Body of pancreas (tissue), 4 donors: ENCODE measurements around the gene TBC1D32. TPM values are rescaled to one million over a fixed set of nuclear protein-coding genes. Genes with fewer than 3 reads are reported as not detected.
"Not testable (repeated sequence)": the region's sequence is repeated elsewhere in the genome, so short reads cannot be mapped to it uniquely, and the experiment has no call there.

Experiments
- ATAC-seq: fragments of 150-250 bp; one replicate; pipeline ENCODE4 v1.9.1; 2016
- DNase-seq, 4 donors: peaks; one replicate each; pipeline ENCODE4 v3.0.0-alpha.2; 2019
- H3K27ac ChIP-seq, 4 donors: fragments of 200-600 bp; sonication (generic); 1 replicate in 3 of 4; 2 replicates in 1 of 4; pipeline versions ENCODE4 v1.5.1 to v1.6.1; 2016 to 2019; ENCODE audit warnings: mild to moderate bottlenecking in 1 of 4, mixed read lengths in 1 of 4, moderate library complexity in 1 of 4
- H3K27me3 ChIP-seq, 2 donors: fragments of 200-600 bp; sonication (generic); one replicate each; pipeline ENCODE4 v1.6.0; 2016; ENCODE audit warnings: mild to moderate bottlenecking in 1 of 2
- H3K36me3 ChIP-seq, 2 donors: fragments of 200-600 bp; sonication (generic); replicated peaks in 1 of 2; 2 replicates each; pipeline ENCODE4 v1.5.1; 2016; ENCODE audit warnings: low read depth in 2 of 2; ENCODE audit not compliant: insufficient read depth in 1 of 2
- H3K4me1 ChIP-seq: fragments of 200-600 bp; sonication (generic); one replicate; pipeline ENCODE4 v1.6.0; 2016
- H3K4me3 ChIP-seq, 2 donors: fragments of 200-600 bp; sonication (generic); 1 replicate in 1 of 2; 2 replicates in 1 of 2; pipeline ENCODE4 v1.5.1; 2016 to 2019
- H3K9me3 ChIP-seq, 3 donors: fragments of 200-600 bp; sonication (generic); 1 replicate in 2 of 3; 2 replicates in 1 of 3; pipeline ENCODE4 v1.5.1; 2016
- POLR2A ChIP-seq, 3 donors: fragments of 450-650 bp; IDR thresholded peaks; one replicate each; pipeline ENCODE4 v1.6.1; 2016; ENCODE audit warnings: antibody characterized with exemption in 3 of 3, mild to moderate bottlenecking in 2 of 3
- WGBS, 2 donors: methylation state at CpG; one replicate each; pipeline ENCODE4 v1.1.5; 2017; 5-methylcytosine and 5-hydroxymethylcytosine counted together
- intact Hi-C: fragments of 100-400 bp; cut with DNase I; formaldehyde crosslinking; loops from one replicate; pipeline ENCODE4 v1.15.1; 2023
- total RNA-seq, 2 donors: library from RNA; depleted of rRNA; stranded (reverse); fragments of >200 nt; gene quantifications; one replicate each; pipeline ENCODE4 v1.1.0, GENCODE V29; 2016
- TF ChIP-seq, protein P1 (sequence below), 7 experiments: fragments of 450-650 bp in 4 of 7; fragments of 200-600 bp in 3 of 7; sonication (generic) in 3 of 7; IDR thresholded peaks; one replicate each; pipeline ENCODE4 v1.5.1; 2016 to 2019; ENCODE audit warnings: antibody characterized with exemption in 7 of 7

TBC1D32 gene
- total RNA-seq, 2 donors from 2014 or later = 11.4 to 14.5 TPM

DNA sequence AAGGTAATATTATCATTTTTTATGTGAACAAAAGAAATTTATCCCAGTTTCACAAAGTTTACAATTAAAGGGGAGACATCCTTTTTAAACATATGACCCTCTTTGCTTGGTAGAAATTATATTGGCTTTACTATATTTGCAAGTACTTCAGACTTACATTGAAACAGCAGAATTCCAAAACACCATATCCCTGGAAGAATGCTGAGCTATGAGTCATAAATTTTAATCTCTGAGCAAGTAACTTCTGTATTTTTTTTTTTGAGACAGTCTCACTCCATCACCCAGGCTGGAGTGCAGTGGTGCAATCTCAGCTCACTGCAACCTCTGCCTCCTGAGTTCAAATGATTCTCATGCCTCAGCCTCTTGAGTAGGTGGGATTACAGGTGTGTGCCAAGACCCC is 240.4 kb downstream of the TBC1D32 start:
- TF ChIP-seq POLR2A (IDR thresholded peaks at IDR 0.05) = no peak
- TF ChIP-seq, protein P1, sequence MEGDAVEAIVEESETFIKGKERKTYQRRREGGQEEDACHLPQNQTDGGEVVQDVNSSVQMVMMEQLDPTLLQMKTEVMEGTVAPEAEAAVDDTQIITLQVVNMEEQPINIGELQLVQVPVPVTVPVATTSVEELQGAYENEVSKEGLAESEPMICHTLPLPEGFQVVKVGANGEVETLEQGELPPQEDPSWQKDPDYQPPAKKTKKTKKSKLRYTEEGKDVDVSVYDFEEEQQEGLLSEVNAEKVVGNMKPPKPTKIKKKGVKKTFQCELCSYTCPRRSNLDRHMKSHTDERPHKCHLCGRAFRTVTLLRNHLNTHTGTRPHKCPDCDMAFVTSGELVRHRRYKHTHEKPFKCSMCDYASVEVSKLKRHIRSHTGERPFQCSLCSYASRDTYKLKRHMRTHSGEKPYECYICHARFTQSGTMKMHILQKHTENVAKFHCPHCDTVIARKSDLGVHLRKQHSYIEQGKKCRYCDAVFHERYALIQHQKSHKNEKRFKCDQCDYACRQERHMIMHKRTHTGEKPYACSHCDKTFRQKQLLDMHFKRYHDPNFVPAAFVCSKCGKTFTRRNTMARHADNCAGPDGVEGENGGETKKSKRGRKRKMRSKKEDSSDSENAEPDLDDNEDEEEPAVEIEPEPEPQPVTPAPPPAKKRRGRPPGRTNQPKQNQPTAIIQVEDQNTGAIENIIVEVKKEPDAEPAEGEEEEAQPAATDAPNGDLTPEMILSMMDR (IDR thresholded peaks at IDR 0.05) = no peak
- ATAC-seq = no peak
- no peak overlapping the region for H3K4me3 ChIP-seq
- no peaks in the 10 kb centered on the region for H3K4me1 ChIP-seq
- DNase-seq = no peak
- H3K36me3 ChIP-seq = no peaks in the 10 kb centered on the region
- no peaks in the 10 kb centered on the region for H3K27me3 ChIP-seq
- H3K27ac ChIP-seq = no peak overlapping the region
- intact Hi-C loops = no loop called here
- no peaks in the 10 kb centered on the region for H3K9me3 ChIP-seq

DNA sequence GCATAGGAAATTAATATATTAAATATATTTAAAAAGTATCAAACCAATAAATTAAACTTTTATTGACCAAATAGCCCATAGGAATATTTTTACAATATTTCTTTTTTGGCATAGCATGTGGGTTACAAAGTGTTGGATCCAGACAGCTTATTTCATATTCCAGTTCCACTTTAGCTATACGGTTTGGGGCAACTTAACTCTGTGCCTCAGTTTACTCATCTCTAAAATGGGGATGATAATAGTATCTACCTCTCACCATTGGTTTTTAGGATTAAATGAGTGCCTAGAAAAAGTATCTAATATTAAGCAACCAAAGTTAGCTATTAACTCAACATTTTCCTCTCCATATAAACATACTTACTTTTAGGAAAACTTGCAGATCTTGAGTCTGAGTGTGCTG is 243.8 kb downstream of the TBC1D32 start:
- intact Hi-C loops = no loop called here
- H3K4me1 ChIP-seq = no peaks in the 10 kb centered on the region

DNA sequence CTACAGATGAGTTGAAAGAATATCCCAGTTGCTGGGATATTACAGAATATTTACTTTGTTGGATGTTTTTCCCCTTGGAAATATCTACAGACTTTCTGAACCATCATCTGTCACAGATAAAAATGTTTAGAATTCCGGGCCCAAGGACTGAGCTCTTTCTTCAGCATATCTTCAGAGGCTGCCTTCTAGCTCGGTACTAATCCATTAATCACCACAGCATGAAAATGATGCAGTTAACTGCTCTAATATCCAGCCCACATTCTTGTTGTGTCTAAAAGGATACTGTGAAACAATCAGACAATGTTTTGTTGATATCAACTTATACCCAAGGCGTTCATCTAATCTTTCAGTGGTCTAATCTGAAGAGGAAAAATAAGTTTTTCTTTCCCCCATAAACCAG is 247.4 kb downstream of the TBC1D32 start:
- Histone ChIP-seq H3K4me3 (no peak overlapping the region), H3K36me3 (no peaks in the 10 kb centered on the region), H3K4me1 (no peaks in the 10 kb centered on the region), H3K27me3 (no peaks in the 10 kb centered on the region), H3K27ac (no peak overlapping the region), H3K9me3 (no peaks in the 10 kb centered on the region)
- no peak for TF ChIP-seq POLR2A (IDR thresholded peaks at IDR 0.05)
- TF ChIP-seq, protein P1 (IDR thresholded peaks at IDR 0.05) = no peak
- ATAC-seq = no peak
- DNase-seq = no peak
- intact Hi-C loops = no loop called here
- WGBS, 2 donors = 64 to 78% methylated on average over 3 of the region's 3 CpGs

More for the DNA sequence above, 243.8 kb downstream of the TBC1D32 start:
- no peak for TF ChIP-seq POLR2A (IDR thresholded peaks at IDR 0.05)
- TF ChIP-seq, protein P1 (IDR thresholded peaks at IDR 0.05) = no peak
- ATAC-seq (no peak), DNase-seq (no peak)
- no peaks in the 10 kb centered on the region for H3K27me3 ChIP-seq
- no peaks in the 10 kb centered on the region for H3K9me3 ChIP-seq
- WGBS, 2 donors = 84 to 91% methylated on average over 1 of the region's 1 CpG
- H3K36me3 ChIP-seq = no peaks in the 10 kb centered on the region
- H3K27ac ChIP-seq = no peak overlapping the region
- H3K4me3 ChIP-seq = no peak overlapping the region

DNA sequence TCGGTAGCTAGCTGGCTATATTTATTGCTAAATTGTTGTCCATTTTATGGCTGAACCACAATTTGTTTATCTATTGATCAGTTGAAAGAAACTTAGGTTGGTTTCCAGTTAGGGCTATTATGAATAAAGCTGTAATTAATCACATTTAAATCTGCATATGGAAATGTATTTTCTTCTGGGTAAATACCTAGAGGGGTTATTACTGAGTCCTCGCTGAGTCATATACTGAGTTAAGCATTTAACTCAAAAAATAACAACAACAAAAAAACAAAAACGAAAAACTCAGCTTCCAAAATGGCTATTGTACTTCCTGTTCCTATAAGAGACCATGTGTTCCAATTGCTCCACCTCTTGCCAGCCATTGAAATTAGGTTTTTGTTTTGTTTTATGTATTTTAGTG is 258.2 kb downstream of the TBC1D32 start:
- Histone ChIP-seq H3K27me3 (no peaks in the 10 kb centered on the region), H3K4me3 (no peak overlapping the region), H3K36me3 (no peaks in the 10 kb centered on the region), H3K9me3 (no peaks in the 10 kb centered on the region), H3K4me1 (no peaks in the 10 kb centered on the region), H3K27ac (no peak overlapping the region)
- no peak for ATAC-seq
- TF ChIP-seq POLR2A (IDR thresholded peaks at IDR 0.05) = no peak
- TF ChIP-seq, protein P1 (IDR thresholded peaks at IDR 0.05) = no peak
- DNase-seq = no peak
- intact Hi-C loops = no loop called here
- 84 to 89% methylated on average over 3 of the region's 3 CpGs for WGBS, 2 donors

DNA sequence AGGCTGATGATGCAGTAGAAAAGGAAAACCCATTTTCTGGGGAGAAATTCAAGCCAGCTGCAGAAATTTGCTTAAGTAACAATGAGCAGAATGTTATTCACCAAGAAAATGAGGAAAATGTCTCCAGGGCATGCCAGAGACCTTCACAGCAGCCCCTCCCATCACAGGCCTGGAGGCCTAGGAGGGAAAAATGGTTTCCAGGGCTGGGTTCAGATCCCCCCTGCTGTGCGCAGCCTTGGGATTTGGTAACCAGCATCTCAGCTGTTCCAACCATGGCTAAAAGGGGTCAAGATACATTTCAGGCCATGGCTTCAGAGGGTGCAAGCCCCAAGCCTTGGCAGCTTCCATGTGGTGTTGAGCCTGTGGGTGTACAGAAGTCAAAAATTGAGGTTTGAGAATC is 265.5 kb downstream of the TBC1D32 start:
- not testable (repeated sequence) for H3K27me3 ChIP-seq, DNase-seq, H3K36me3 ChIP-seq, H3K4me3 ChIP-seq, H3K27ac ChIP-seq, H3K4me1 ChIP-seq, ATAC-seq
- intact Hi-C loops = loop anchor here (10.0 kb wide), 1 partner anchor 236 kb away; no protein-coding TSS in a partner anchor
- WGBS, 2 donors = 95 to 100% methylated on average over 1 of the region's 1 CpG
- H3K9me3 ChIP-seq = peaks cover 0 to 10% (median 0%) of the 10 kb centered on the region in 3 donors
